Endothelial cell of umbilical vein (primary cell): ENCODE measurements around the gene ANKRD28. TPM values are rescaled to one million over a fixed set of nuclear protein-coding genes. Genes with fewer than 3 reads are reported as not detected.
A peak's percentile ranks its signal among the peaks of the same experiment; 100 is the strongest.

Experiments used
- BruUV-seq: library from RNA; stranded (reverse); fragments of 400-500 nt; replicated peaks from 2 replicates; lab custom pipeline; 2021; lab: Mats Ljungman, UMichigan
- CTCF ChIA-PET: fragments of 300-600, 350-600 bp; sonication (Branson Sonifier 250); formaldehyde crosslinking; loops from one replicate; lab custom pipeline; 2021; ENCODE audit warnings: antibody characterized with exemption, inconsistent platforms; lab: Charles Lee
- POLR2A ChIA-PET: fragments of 300-600, 350-600 bp; sonication (Branson Sonifier 250); formaldehyde crosslinking; loops from one replicate; lab custom pipeline; 2021; ENCODE audit warnings: antibody characterized with exemption, inconsistent platforms; lab: Charles Lee
- DNase-seq: peaks from one replicate; pipeline ENCODE4 v3.0.0-alpha.2; 2011; ENCODE audit warnings: low read depth, low spot score
- FAIRE-seq: peaks from 2 replicates; lab custom pipeline; 2011; peaks lifted over from hg19 to GRCh38; lab: Jason Lieb, UNC
- H2AFZ ChIP-seq: 2 replicates; pipeline ENCODE4 v1.6.0; 2012; ENCODE audit warnings: low read depth, low read length, control low read depth, inconsistent platforms
- H3K27ac ChIP-seq: 2 replicates; pipeline ENCODE4 v1.5.1; 2011; ENCODE audit warnings: low read depth, mild to moderate bottlenecking, control low read depth, low read length, moderate library complexity; ENCODE audit not compliant: insufficient read depth
- H3K27me3 ChIP-seq, 2 experiments: 2 replicates each; pipeline versions ENCODE4 v1.6.0 to v1.6.1; 2011; ENCODE audit warnings: low read length in 2 of 2, mixed read lengths in 1 of 2; ENCODE audit not compliant: control insufficient read depth in 2 of 2, insufficient read depth in 2 of 2
- H3K36me3 ChIP-seq, 2 experiments: 2 replicates in 1 of 2; 3 replicates in 1 of 2; pipeline ENCODE4 v1.5.1; 2011; ENCODE audit warnings: low read length in 2 of 2, mild to moderate bottlenecking in 1 of 2, moderate library complexity in 1 of 2; ENCODE audit not compliant: control insufficient read depth in 2 of 2, insufficient read depth in 2 of 2; ENCODE audit errors: extremely low read depth in 1 of 2
- H3K4me1 ChIP-seq: 3 replicates; pipeline ENCODE4 v1.5.1; 2011; ENCODE audit warnings: mild to moderate bottlenecking, low read length; ENCODE audit not compliant: control insufficient read depth, insufficient read depth; ENCODE audit errors: extremely low read depth
- H3K4me2 ChIP-seq: 2 replicates; pipeline ENCODE4 v1.6.1; 2011; ENCODE audit warnings: low read length, control low read depth, mixed read lengths; ENCODE audit not compliant: insufficient read depth
- H3K4me3 ChIP-seq, 3 experiments: fragments of 200-600 bp in 1 of 3; sonication (generic), shearing (Covaris generic) in 1 of 3; replicated peaks in 1 of 3; 2 replicates each; pipeline ENCODE4 v1.5.1; 2011 to 2016; ENCODE audit warnings: control low read depth in 3 of 3, low read length in 3 of 3, mild to moderate bottlenecking in 2 of 3, inconsistent platforms in 1 of 3, low read depth in 1 of 3, moderate library complexity in 1 of 3; ENCODE audit not compliant: insufficient read depth in 1 of 3
- H3K79me2 ChIP-seq: 2 replicates; pipeline ENCODE4 v1.6.0; 2012; ENCODE audit warnings: low read length, inconsistent platforms; ENCODE audit not compliant: control insufficient read depth, insufficient read depth
- H3K9ac ChIP-seq: replicated peaks from 2 replicates; pipeline ENCODE3; 2011; ENCODE audit warnings: low read length, control low read depth; ENCODE audit not compliant: insufficient read depth; ENCODE audit errors: extremely low read depth
- H3K9me1 ChIP-seq: replicated peaks from 3 replicates; pipeline ENCODE4 v1.6.0; 2011; ENCODE audit warnings: mild to moderate bottlenecking, low read length; ENCODE audit not compliant: control insufficient read depth, insufficient read depth; ENCODE audit errors: extremely low read depth
- H3K9me3 ChIP-seq: replicated peaks from 2 replicates; pipeline ENCODE4 v1.5.1; 2012; ENCODE audit warnings: low read length, inconsistent platforms; ENCODE audit not compliant: control insufficient read depth, insufficient read depth
- H4K20me1 ChIP-seq: replicated peaks from 2 replicates; pipeline ENCODE3; 2011; ENCODE audit warnings: mild to moderate bottlenecking, low read length; ENCODE audit not compliant: control insufficient read depth, insufficient read depth; ENCODE audit errors: extremely low read depth
- CTCF ChIP-seq, 2 donors: IDR thresholded peaks; 1 replicate in 1 of 2; 2 replicates in 1 of 2; pipeline ENCODE4 v1.5.1; 2011; ENCODE audit warnings: low read length in 2 of 2, mild to moderate bottlenecking in 2 of 2, moderate library complexity in 2 of 2, control low read depth in 1 of 2, inconsistent platforms in 1 of 2, low read depth in 1 of 2; ENCODE audit not compliant: insufficient read depth in 1 of 2; ENCODE audit errors: extremely low read depth in 1 of 2
- EZH2 ChIP-seq: IDR thresholded peaks from 2 replicates; pipeline ENCODE4 v1.6.1; 2012; ENCODE audit warnings: borderline replicate concordance, low read depth, mild to moderate bottlenecking, moderate library complexity, low read length, inconsistent platforms; ENCODE audit not compliant: severe bottlenecking
- FOS ChIP-seq: IDR thresholded peaks from 2 replicates; pipeline ENCODE4 v1.6.1; 2011; ENCODE audit warnings: mild to moderate bottlenecking, low read length, moderate library complexity, borderline replicate concordance; ENCODE audit not compliant: insufficient read depth
- GATA2 ChIP-seq: IDR thresholded peaks from 2 replicates; pipeline ENCODE4 v1.7.0; 2011; ENCODE audit warnings: low read depth, mild to moderate bottlenecking, moderate library complexity, mixed read lengths, low read length; ENCODE audit not compliant: insufficient read length, insufficient read depth
- JUN ChIP-seq: IDR thresholded peaks from 2 replicates; pipeline ENCODE4 v1.6.1; 2011; ENCODE audit warnings: borderline replicate concordance, low read depth; ENCODE audit not compliant: insufficient read length, insufficient read depth
- MAX ChIP-seq: IDR thresholded peaks from 2 replicates; pipeline ENCODE4 v1.6.1; 2011; ENCODE audit not compliant: insufficient read depth, insufficient read length
- MYC ChIP-seq: IDR thresholded peaks from one replicate; pipeline ENCODE4 v1.6.1; 2011; ENCODE audit warnings: mild to moderate bottlenecking, low read depth, low read length
- POLR2A ChIP-seq: IDR thresholded peaks from 2 replicates; pipeline ENCODE4 v1.6.1; 2012; ENCODE audit warnings: low read depth, mild to moderate bottlenecking, control low read depth, low read length
- POLR2AphosphoS5 ChIP-seq: IDR thresholded peaks from 2 replicates; pipeline ENCODE4 v1.6.1; 2012; ENCODE audit warnings: low read depth, mild to moderate bottlenecking, control low read depth, low read length, moderate library complexity; ENCODE audit not compliant: insufficient read depth
- dilution Hi-C: fragments of 300-500 bp; cut with MboI; formaldehyde crosslinking; loops from one replicate; pipeline ENCODE4 v1.15.0; 2019; ENCODE audit warnings: low sequenced_read_pairs; ENCODE audit not compliant: extremely low pct_ligation_motif_present
- intact Hi-C: fragments of 100-400 bp; cut with micrococcal nuclease; formaldehyde crosslinking; loops from one replicate; pipeline ENCODE4 v1.10.0; 2022
- polyA plus RNA-seq, 4 experiments: library from polyadenylated mRNA; depleted of rRNA in 3 of 4; stranded (reverse) in 3 of 4; unstranded in 1 of 4; fragments of >200 nt; gene quantifications; 2 replicates each; pipeline versions ENCODE4 v1.2.1 to v1.2.3, GENCODE V29; 2011 to 2012; ENCODE audit warnings: missing spikeins in 1 of 4
- total RNA-seq: library from RNA; stranded (reverse); gene quantifications from 2 replicates; pipeline ENCODE4 v1.2.3, GENCODE V29; 2021

ANKRD28 gene
- total and polyA plus RNA-seq, 2 donors (not counting 3 experiments of a cell fraction or from before 2014, with no cell fraction given) = 36.7 to 97.3 TPM

DNA sequence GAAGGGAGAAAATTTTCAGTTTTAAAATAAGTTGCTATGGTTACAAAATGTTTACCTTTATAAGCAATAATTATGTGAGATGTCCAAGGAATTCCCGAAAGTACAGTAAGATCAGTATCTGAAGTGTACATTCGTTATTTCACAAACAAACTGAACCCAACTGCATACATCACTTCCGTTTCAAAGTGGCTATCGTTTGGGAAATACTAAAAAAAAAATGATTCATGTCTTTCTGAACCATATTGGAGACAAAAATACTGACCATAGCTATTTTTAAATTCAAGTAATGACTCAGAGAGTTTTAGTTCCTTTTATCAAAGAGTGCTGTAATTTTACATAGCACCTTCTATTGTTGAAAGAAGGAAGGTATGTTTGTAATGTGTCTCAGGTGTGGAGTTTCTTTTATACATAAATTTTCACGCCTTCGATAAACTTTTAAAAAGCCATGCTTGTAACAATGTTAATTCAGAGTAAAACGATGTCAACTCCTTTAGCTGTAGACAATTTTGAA is 8.0 kb upstream of the ANKRD28 start:
- DNase-seq (peak; percentile 90), FAIRE-seq (peak; percentile 63)
- H4K20me1 ChIP-seq = no peaks in the 10 kb centered on the region
- no peak overlapping the region for H3K4me3 ChIP-seq
- intact Hi-C loops (loop anchor here (1.0 kb wide), 4 partner anchors 9 to 175 kb away; partner anchors contain the start of gene ANKRD28), dilution Hi-C loops (no loop called here)
- H3K9me1 ChIP-seq = no peaks in the 10 kb centered on the region
- no peaks in the 10 kb centered on the region for H3K27me3 ChIP-seq
- peaks cover 3% of the 10 kb centered on the region for H3K79me2 ChIP-seq
- H3K4me1 ChIP-seq = peaks cover 15% of the 10 kb centered on the region
- TF ChIP-seq EZH2 (no peak), JUN (peak; percentile 88), FOS (peak; percentile 73), MYC (no peak), MAX (no peak), GATA2 (peak; percentile 49)
- H3K4me2 ChIP-seq = peak overlapping the region; percentile 15
- ChIA-PET POLR2A (interaction anchor here (0.7 to 1.5 kb wide), 3 partner anchors 9 to 204 kb away, joined by 3 to 6 read pairs (median 5); partner anchors contain the start of genes BTD and HACL1), CTCF (interaction anchor here (0.9 to 2.7 kb wide), 4 partner anchors 9 to 179 kb away, joined by 3 to 16 read pairs (median 5); partner anchors contain the start of gene ANKRD28)
- H3K36me3 ChIP-seq = no peaks in the 10 kb centered on the region
- H3K9me3 ChIP-seq = no peaks in the 10 kb centered on the region
- peak overlapping the region; percentile 58 for H3K9ac ChIP-seq
- H2AFZ ChIP-seq = no peak overlapping the region
- no TSS peak for BruUV-seq
- H3K27ac ChIP-seq = peak overlapping the region; percentile 37

GRCh38 chr3:15804553-15805095 is 6.8 kb upstream of the ANKRD28 start:
- H4K20me1 ChIP-seq = no peaks in the 10 kb centered on the region
- POLR2A ChIA-PET = no interaction called here
- CTCF ChIA-PET = no interaction called here
- peaks cover 7% of the 10 kb centered on the region for H3K79me2 ChIP-seq
- H3K27ac ChIP-seq = no peak overlapping the region
- no peaks in the 10 kb centered on the region for H3K9me3 ChIP-seq
- H3K27me3 ChIP-seq = no peaks in the 10 kb centered on the region
- DNase-seq (no peak), FAIRE-seq (no peak)
- dilution Hi-C loops (no loop called here), intact Hi-C loops (loop anchor here (1.0 kb wide), 4 partner anchors 7 to 173 kb away; partner anchors contain the start of gene ANKRD28)
- H3K9ac ChIP-seq = no peak overlapping the region
- TF ChIP-seq MYC (no peak), GATA2 (no peak), MAX (no peak), JUN (no peak), CTCF (IDR thresholded peaks at IDR 0.05; ENCODE audit: extremely low read depth in 1 of 2, insufficient read depth in 1 of 2, low read depth in 1 of 2, low read length in 2 of 2) (no peak), POLR2AphosphoS5 (no peak), FOS (no peak), POLR2A (no peak), EZH2 (no peak)
- H3K9me1 ChIP-seq = no peaks in the 10 kb centered on the region
- BruUV-seq = no TSS peak
- no peaks in the 10 kb centered on the region for H3K36me3 ChIP-seq
- H3K4me1 ChIP-seq = peaks cover 15% of the 10 kb centered on the region
- no peak overlapping the region for H3K4me2 ChIP-seq
- H2AFZ ChIP-seq = no peak overlapping the region
- H3K4me3 ChIP-seq = no peak overlapping the region
